HS-5 (cell line): ENCODE measurements around the gene XIAP.
"Not testable (repeated sequence)": the region's sequence is repeated elsewhere in the genome, so short reads cannot be mapped to it uniquely, and the experiment has no call there.

Experiments
- DNase-seq: peaks from one replicate; pipeline ENCODE4 v3.0.0-alpha.2; 2012; ENCODE audit warnings: low read depth

The XIAP gene

GRCh38 chrX:123876177-123876576, 16.3 kb downstream of the XIAP start:
- DNase-seq, result no peak

GRCh38 chrX:123876844-123877243, 17.0 kb downstream of the XIAP start:
- DNase-seq, result no peak

GRCh38 chrX:123878252-123878721, 18.4 kb downstream of the XIAP start:
- DNase-seq, result no peak

- DNase-seq, result no peak
Measured at GRCh38 chrX:123881330-123881729, 21.5 kb downstream of the XIAP start.

- no peak for DNase-seq
Measured at GRCh38 chrX:123882391-123882790, 22.5 kb downstream of the XIAP start.

GRCh38 chrX:123884809-123885408, 25.1 kb downstream of the XIAP start:
- no peak for DNase-seq

- DNase-seq, result no peak
Measured at GRCh38 chrX:123899701-123900100, 39.8 kb downstream of the XIAP start.

GRCh38 chrX:123903261-123903660, 43.4 kb downstream of the XIAP start:
- not testable (repeated sequence) for DNase-seq

GRCh38 chrX:123905332-123905731, 45.5 kb downstream of the XIAP start:
- DNase-seq, result no peak

- DNase-seq, result no peak
Measured at GRCh38 chrX:123906557-123907316, 46.9 kb downstream of the XIAP start.

- DNase-seq, result no peak
Measured at GRCh38 chrX:123909523-123909922, 49.7 kb downstream of the XIAP start.

GRCh38 chrX:123917069-123917468, 57.2 kb downstream of the XIAP start:
- no peak for DNase-seq

- no peak for DNase-seq
Measured at GRCh38 chrX:123918106-123918721, 58.4 kb downstream of the XIAP start.

GRCh38 chrX:123920105-123920785, 60.4 kb downstream of the XIAP start:
- peak; percentile 54 for DNase-seq

GRCh38 chrX:123923211-123923610, 63.4 kb downstream of the XIAP start:
- no peak for DNase-seq

GRCh38 chrX:123924186-123924585, 64.3 kb downstream of the XIAP start:
- no peak for DNase-seq

- DNase-seq, result no peak
Measured at GRCh38 chrX:123927845-123928244, 68.0 kb downstream of the XIAP start.

GRCh38 chrX:123932055-123932454, 72.2 kb downstream of the XIAP start:
- not testable (repeated sequence) for DNase-seq

- no peak for DNase-seq
Measured at GRCh38 chrX:123943074-123943473, 83.2 kb downstream of the XIAP start.

- no peak for DNase-seq
Measured at GRCh38 chrX:123943488-123943887, 83.6 kb downstream of the XIAP start.

- DNase-seq, result no peak
Measured at GRCh38 chrX:123949846-123950245, 90.0 kb downstream of the XIAP start.

GRCh38 chrX:123959281-123960063, 99.6 kb downstream of the XIAP start:
- no peak for DNase-seq
